ENCODE measurements around the gene ZMYM5.
A peak's percentile ranks its signal among the peaks of the same experiment; 100 is the strongest.
"Not testable (repeated sequence)": the region's sequence is repeated elsewhere in the genome, so short reads cannot be mapped to it uniquely, and the experiment has no call there.

The ZMYM5 gene

GRCh38 chr13:19818223-19818842, 45.1 kb downstream of the ZMYM5 start:
- DNase-seq (ENCODE audit: low read depth) = peak; percentile 8

- no peak for DNase-seq (ENCODE audit: low read depth)
Observed at GRCh38 chr13:19817510-19818158, 45.8 kb downstream of the ZMYM5 start.

GRCh38 chr13:19817106-19817505, 46.3 kb downstream of the ZMYM5 start:
- DNase-seq (ENCODE audit: low read depth) = no peak

GRCh38 chr13:19815842-19816241, 47.6 kb downstream of the ZMYM5 start:
- DNase-seq (ENCODE audit: low read depth) = not testable (repeated sequence)

- DNase-seq (ENCODE audit: low read depth) = no peak
Observed at GRCh38 chr13:19810996-19811881, 52.2 kb downstream of the ZMYM5 start.

- DNase-seq (ENCODE audit: low read depth) = no peak
Observed at GRCh38 chr13:19810151-19810550, 53.3 kb downstream of the ZMYM5 start.

- no peak for DNase-seq (ENCODE audit: low read depth)
Observed at GRCh38 chr13:19805765-19806164, 57.7 kb downstream of the ZMYM5 start.

- no peak for DNase-seq (ENCODE audit: low read depth)
Observed at GRCh38 chr13:19795956-19796355, 67.5 kb downstream of the ZMYM5 start.

GRCh38 chr13:19794631-19795030, 68.8 kb downstream of the ZMYM5 start:
- no peak for DNase-seq (ENCODE audit: low read depth)

- no peak for DNase-seq (ENCODE audit: low read depth)
Observed at GRCh38 chr13:19791953-19792537, 71.4 kb downstream of the ZMYM5 start.

GRCh38 chr13:19782727-19783682, 80.4 kb downstream of the ZMYM5 start, which contains the start of gene PSPC1:
TSS of gene PSPC1 (minus strand) at chr13:19782945. CDS start at chr13:19782757, 188 bp downstream.
- DNase-seq (ENCODE audit: low read depth) = peak; percentile 95

GRCh38 chr13:19782049-19782726, 81.3 kb downstream of the ZMYM5 start:
- DNase-seq (ENCODE audit: low read depth) = peak; percentile 37

GRCh38 chr13:19781526-19781925, 81.9 kb downstream of the ZMYM5 start:
- no peak for DNase-seq (ENCODE audit: low read depth)

GRCh38 chr13:19780753-19781418, 82.6 kb downstream of the ZMYM5 start:
- DNase-seq (ENCODE audit: low read depth) = not testable (repeated sequence)

Measured in activated T-helper 9 cell treated with anti-CD3 and anti-CD28 coated beads, Interleukin-2, amount 50 U/mL, for 16 hours (primary cell).